CD4-positive, alpha-beta T cell treated with Interleukin-2 at 100 ng/mL for 4 hours (primary cell): ENCODE measurements around the gene SPATA1.

Experiments
- DNase-seq: peaks from one replicate; pipeline ENCODE4 v3.0.0-alpha.2; 2020; ENCODE audit warnings: low spot score

The SPATA1 gene

DNA sequence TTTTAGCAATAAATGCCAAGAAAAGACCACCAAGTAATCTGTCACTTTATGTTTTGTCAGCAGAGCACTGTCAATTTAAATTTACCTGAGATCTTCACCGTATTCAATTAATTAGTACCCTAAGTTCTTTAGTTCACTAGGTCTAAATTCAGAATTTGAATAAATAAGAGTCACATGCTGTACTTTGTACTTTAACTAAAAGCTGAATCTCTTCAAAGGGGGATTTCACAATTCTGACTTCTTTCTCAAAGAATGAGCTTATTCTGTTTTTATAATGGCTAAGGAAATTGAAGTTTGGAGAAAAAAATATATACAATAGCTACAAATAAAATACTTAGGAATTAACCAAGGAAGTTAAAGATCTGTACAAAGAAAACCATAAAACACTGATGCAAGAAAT, 2.3 kb downstream of the SPATA1 start:
- DNase-seq = no peak

- no peak for DNase-seq
Measured at GRCh38 chr1:84509029-84509428, 2.8 kb downstream of the SPATA1 start.

DNA sequence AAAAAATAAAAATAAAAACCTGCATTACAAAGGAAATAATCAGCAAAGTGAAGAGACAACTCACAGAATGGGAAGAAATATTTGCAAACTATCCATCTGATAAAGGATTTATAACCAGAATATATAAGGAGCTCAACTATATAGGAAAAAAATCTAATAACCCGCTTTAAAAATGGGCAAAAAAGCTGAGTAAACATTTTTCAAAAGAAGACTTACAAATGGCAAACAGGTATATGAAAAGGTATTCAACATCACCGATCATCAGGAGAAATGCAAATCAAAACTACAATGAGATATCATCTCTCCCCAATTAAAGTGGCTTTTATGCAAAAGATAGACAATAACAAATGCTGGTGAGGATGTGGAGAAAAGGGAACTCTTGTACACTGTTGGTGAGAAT, 4.0 kb downstream of the SPATA1 start:
- no peak for DNase-seq

DNA sequence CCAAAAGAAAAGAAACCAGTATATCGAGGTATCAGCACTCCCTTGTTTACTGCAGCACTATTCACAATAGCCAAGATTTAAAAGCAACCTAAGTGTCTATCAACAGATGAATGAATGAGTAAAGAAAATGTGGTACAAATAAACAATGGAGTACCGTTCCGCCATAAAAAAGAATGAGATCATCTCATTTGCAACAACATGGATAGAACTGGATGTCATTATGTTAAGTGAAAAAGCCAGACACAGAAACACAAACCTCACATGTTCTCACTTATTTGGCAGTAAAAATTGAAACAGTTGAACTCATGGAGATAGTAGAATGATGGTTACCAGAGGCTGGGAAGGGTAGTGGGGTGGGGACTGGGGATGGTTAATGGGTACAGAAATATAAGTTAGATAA, 4.5 kb downstream of the SPATA1 start:
- DNase-seq = no peak

- no peak for DNase-seq
Measured at GRCh38 chr1:84524590-84524989, 18.4 kb downstream of the SPATA1 start.

DNA sequence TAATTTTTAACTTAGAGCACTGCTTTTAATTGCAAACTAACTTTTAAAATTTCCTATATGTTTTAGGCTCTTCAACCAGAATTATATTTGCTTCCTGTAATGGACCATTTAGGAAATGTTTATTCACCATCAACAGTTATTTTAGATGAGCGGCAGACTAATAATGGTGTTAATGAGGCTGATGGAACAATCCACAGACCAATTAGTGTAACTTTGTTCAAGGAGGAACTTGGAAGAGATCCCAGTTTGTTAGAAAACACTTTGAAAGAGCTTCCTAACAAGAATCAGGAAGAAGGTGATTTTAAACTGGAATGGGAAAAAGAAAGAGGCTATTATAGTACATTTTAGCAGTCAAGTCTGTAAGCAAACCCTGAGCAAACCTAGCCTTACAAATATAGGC, 19.6 kb downstream of the SPATA1 start:
- no peak for DNase-seq

GRCh38 chr1:84538599-84538998, 32.4 kb downstream of the SPATA1 start:
- DNase-seq = no peak

DNA sequence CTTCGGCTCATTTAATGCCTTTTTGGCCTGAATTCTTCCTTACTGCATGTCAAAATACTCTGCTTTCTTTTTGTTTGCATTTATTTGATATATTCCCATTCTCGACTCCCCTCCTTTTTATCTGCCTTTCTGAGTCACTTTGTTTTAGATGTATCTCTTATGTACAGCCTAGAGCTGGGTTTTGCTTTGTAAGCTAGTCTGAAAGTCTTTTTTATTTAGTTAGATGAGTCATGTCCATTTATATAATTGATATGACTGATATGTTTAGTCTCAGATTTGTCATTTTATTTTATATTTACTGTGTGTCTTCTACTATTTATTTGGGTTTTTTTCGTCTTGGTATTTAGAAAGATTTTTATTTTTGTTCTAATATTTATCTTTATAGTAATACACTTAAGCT, 33.8 kb downstream of the SPATA1 start:
- DNase-seq = no peak

GRCh38 chr1:84540759-84541158, 34.6 kb downstream of the SPATA1 start:
- DNase-seq = no peak

- DNase-seq = no peak
Measured at GRCh38 chr1:84541679-84542078, 35.5 kb downstream of the SPATA1 start.

DNA sequence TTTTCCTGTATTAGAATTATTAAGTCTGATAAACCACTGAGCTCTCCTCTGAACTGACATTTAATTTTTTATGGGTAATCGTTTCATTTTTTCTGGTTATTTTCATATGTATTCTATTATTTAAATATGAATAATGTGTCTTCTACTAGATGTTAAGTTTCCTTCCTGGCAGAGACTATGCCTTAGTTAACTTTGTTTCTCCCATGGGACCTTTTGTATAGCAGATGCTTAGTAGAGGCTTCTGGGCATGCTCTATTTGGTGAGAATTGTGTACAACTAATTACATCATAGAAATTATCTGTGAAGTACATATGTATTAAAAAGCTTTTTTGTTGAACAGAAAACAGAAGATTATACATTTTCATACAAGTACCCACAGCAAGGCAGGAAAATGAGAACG, 44.6 kb downstream of the SPATA1 start:
- DNase-seq = no peak

- DNase-seq = no peak
Measured at GRCh38 chr1:84569216-84569615, 63.0 kb downstream of the SPATA1 start.

- no peak for DNase-seq
Measured at GRCh38 chr1:84570436-84571149, 64.4 kb downstream of the SPATA1 start.

DNA sequence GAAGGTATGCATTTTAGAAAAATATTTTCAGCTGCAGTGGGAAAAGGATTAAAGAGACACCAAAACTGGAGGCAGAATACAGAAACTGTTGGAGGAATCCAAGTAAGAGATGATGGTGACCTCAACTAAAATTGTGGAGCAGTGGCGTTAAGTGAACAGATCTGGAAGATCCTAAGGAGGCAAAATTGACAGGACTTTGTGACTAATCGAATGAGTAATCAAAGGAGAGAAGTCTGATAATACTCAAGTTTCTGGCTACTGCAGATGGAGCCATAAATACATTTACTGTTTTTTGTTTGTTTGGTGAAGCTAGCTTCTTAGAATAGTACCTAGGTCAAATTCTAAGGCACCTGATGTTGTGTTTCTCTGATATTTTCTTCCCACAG, 65.0 kb downstream of the SPATA1 start:
- DNase-seq = no peak

DNA sequence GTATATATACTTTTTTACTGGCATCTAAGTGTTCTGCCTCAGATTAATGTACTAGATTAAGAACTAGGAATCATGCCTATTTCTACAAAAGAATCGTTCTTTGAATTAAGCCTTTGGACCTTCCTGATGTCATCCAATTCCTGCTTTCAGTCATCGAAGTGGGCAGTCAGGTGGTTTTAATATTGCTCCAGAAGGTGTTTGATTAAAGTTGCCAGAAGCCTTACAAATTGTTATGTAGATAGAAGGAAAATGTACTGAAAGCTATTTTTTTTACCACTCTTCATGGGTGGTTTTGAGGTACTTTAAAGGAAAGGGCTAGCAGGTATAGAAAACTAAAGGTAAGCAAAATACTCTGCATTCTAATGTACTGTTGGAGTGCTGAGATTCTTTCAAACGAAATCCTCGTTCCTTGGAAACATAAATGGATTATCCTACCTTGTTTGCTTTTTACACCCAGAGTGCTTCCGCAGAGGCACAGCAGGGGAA, 67.3 kb downstream of the SPATA1 start:
- DNase-seq = peak; percentile 1

GRCh38 chr1:84573967-84574842, 68.0 kb downstream of the SPATA1 start, which contains the start of gene CTBS:
CTBS (minus strand) TSS chr1:84574440; CDS start chr1:84574415, 25 bp downstream.
- peak; percentile 85 for DNase-seq

- no peak for DNase-seq
Measured at GRCh38 chr1:84574936-84575335, 68.8 kb downstream of the SPATA1 start.

- DNase-seq = no peak
Measured at GRCh38 chr1:84581648-84582047, 75.5 kb downstream of the SPATA1 start.

- no peak for DNase-seq
Measured at GRCh38 chr1:84582802-84583587, 76.8 kb downstream of the SPATA1 start.

DNA sequence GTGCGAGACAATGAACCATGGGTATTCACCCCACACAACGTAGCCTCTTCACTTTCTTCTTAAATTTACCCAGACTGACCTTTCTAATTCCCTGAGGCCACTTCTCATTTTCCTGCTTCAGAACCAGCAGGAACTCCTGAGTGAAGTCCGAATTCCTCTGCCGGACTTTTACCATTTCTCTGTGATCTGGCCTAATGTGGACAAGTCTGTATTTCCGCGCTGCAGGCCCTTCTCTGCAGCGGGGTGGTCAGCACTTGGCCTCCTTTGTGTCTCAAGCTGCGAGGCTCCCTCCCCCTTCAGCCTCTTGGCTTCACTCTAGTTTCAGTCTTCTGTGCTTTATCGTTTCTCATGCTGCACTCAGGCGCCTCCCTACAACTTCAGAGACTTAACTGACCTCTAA, 77.5 kb downstream of the SPATA1 start:
- DNase-seq = no peak

- no peak for DNase-seq
Measured at GRCh38 chr1:84584126-84584525, 77.9 kb downstream of the SPATA1 start.

DNA sequence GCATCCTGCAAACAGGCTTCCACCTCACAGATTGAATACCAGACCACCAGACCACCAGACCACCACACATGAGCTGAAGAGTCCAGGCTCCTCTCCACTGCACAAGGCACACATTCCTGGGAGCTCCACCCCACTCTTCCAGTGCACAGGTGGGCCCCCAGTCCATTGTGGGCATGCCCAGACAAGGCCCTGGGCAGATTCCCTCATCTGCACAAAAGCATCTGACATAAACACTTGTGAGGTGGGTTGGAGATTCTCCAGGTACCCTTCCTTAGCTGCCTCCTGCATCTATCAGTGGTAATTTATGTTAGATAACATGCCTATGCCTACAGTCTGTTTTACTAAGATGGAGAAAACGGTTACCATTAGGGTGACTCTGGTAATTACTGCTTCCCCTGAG, 79.6 kb downstream of the SPATA1 start:
- DNase-seq = no peak
